Liver (tissue), 9 donors: Measurements from ENCODE around the gene OGT. TPM values are rescaled to one million over a fixed set of nuclear protein-coding genes. Genes with fewer than 3 reads are reported as not detected.
A peak's percentile ranks its signal among the peaks of the same experiment; 100 is the strongest.

ENCODE experiments used
- DNase-seq: peaks from one replicate; pipeline ENCODE4 v3.0.0-alpha.2; 2017; ENCODE audit warnings: low spot score
- H3K27ac ChIP-seq, 2 donors: one replicate each; pipeline ENCODE4 v1.7.0; 2013; ENCODE audit warnings: inconsistent platforms in 2 of 2, low read length in 2 of 2, control low read depth in 1 of 2, low read depth in 1 of 2, mild to moderate bottlenecking in 1 of 2
- H3K27me3 ChIP-seq, 4 donors: one replicate each; pipeline versions ENCODE4 v1.6.1 to v1.7.0; 2013; ENCODE audit warnings: low read length in 3 of 4, inconsistent platforms in 1 of 4, mild to moderate bottlenecking in 1 of 4, moderate library complexity in 1 of 4; ENCODE audit not compliant: control insufficient read depth in 4 of 4, insufficient read depth in 4 of 4
- H3K36me3 ChIP-seq, 4 donors: one replicate each; pipeline versions ENCODE4 v1.6.1 to v1.7.0; 2013; ENCODE audit warnings: low read length in 3 of 4, mild to moderate bottlenecking in 3 of 4, low read depth in 1 of 4, moderate library complexity in 1 of 4; ENCODE audit not compliant: control insufficient read depth in 4 of 4, insufficient read depth in 3 of 4
- H3K4me1 ChIP-seq, 4 donors: one replicate each; pipeline versions ENCODE4 v1.6.1 to v1.7.0; 2013; ENCODE audit warnings: low read length in 3 of 4, mild to moderate bottlenecking in 3 of 4, moderate library complexity in 1 of 4; ENCODE audit not compliant: control insufficient read depth in 4 of 4, insufficient read depth in 4 of 4
- H3K4me3 ChIP-seq, 3 donors: one replicate each; pipeline versions ENCODE4 v1.6.1 to v1.7.0; 2013; ENCODE audit warnings: low read length in 3 of 3, control low read depth in 1 of 3, low read depth in 1 of 3, mild to moderate bottlenecking in 1 of 3
- H3K9ac ChIP-seq, 2 donors: one replicate each; pipeline ENCODE4 v1.7.0; 2013; ENCODE audit warnings: low read length in 2 of 2, mild to moderate bottlenecking in 2 of 2, moderate library complexity in 2 of 2, control low read depth in 1 of 2, low read depth in 1 of 2
- H3K9me3 ChIP-seq, 4 donors: one replicate each; pipeline versions ENCODE4 v1.6.1 to v1.7.0; 2013; ENCODE audit warnings: low read length in 3 of 4; ENCODE audit not compliant: control insufficient read depth in 4 of 4
- ATF3 ChIP-seq: IDR thresholded peaks from 2 replicates; pipeline ENCODE4 v1.6.1; 2016; ENCODE audit warnings: antibody characterized with exemption
- EGR1 ChIP-seq, 2 donors: IDR thresholded peaks; 2 replicates each; pipeline ENCODE4 v1.6.1; 2016 to 2018; ENCODE audit warnings: antibody characterized with exemption in 2 of 2, low read depth in 2 of 2
- FOXA1 ChIP-seq: IDR thresholded peaks from 2 replicates; pipeline ENCODE4 v1.6.1; 2016; ENCODE audit warnings: antibody characterized with exemption
- FOXA2 ChIP-seq: IDR thresholded peaks from 2 replicates; pipeline ENCODE4 v1.6.1; 2016; ENCODE audit warnings: antibody characterized with exemption
- GABPA ChIP-seq, 2 donors: IDR thresholded peaks in 1 of 2; conservative IDR thresholded peaks in 1 of 2; 2 replicates each; pipeline ENCODE4 v1.6.1; 2016; ENCODE audit warnings: antibody characterized with exemption in 2 of 2, mild to moderate bottlenecking in 1 of 2, moderate library complexity in 1 of 2
- HNF4A ChIP-seq, 2 donors: conservative IDR thresholded peaks; 2 replicates each; pipeline ENCODE4 v1.6.1; 2016; ENCODE audit warnings: antibody characterized with exemption in 2 of 2, mild to moderate bottlenecking in 2 of 2
- HNF4G ChIP-seq: IDR thresholded peaks from 2 replicates; pipeline ENCODE4 v1.6.1; 2016; ENCODE audit warnings: antibody characterized with exemption
- JUND ChIP-seq, 2 donors: IDR thresholded peaks; 2 replicates each; pipeline ENCODE4 v1.6.1; 2016; ENCODE audit warnings: antibody characterized with exemption in 2 of 2
- NR2F2 ChIP-seq: IDR thresholded peaks from 2 replicates; pipeline ENCODE4 v1.6.1; 2016; ENCODE audit warnings: antibody characterized with exemption
- RAD21 ChIP-seq, 2 donors: IDR thresholded peaks; 2 replicates each; pipeline ENCODE4 v1.6.1; 2016; ENCODE audit warnings: antibody characterized with exemption in 2 of 2, mild to moderate bottlenecking in 2 of 2
- RXRA ChIP-seq, 2 donors: IDR thresholded peaks; 2 replicates each; pipeline ENCODE4 v1.6.1; 2017 to 2018; ENCODE audit warnings: antibody characterized with exemption in 2 of 2, mild to moderate bottlenecking in 1 of 2
- SP1 ChIP-seq: IDR thresholded peaks from 2 replicates; pipeline ENCODE4 v1.6.1; 2018; ENCODE audit warnings: antibody characterized with exemption, mild to moderate bottlenecking
- TAF1 ChIP-seq: conservative IDR thresholded peaks from 2 replicates; pipeline ENCODE4 v1.6.1; 2016; ENCODE audit warnings: antibody characterized with exemption, mild to moderate bottlenecking
- YY1 ChIP-seq: IDR thresholded peaks from 2 replicates; pipeline ENCODE4 v1.6.1; 2016; ENCODE audit warnings: antibody characterized with exemption, mild to moderate bottlenecking
- ZBTB33 ChIP-seq: IDR thresholded peaks from 2 replicates; pipeline ENCODE4 v1.6.1; 2016; ENCODE audit warnings: antibody characterized with exemption
- WGBS: extraction: QIAGEN DNeasy Blood & Tissue Kit; methylation state at CpG from one replicate; pipeline ENCODE4 v1.1.7; 2013; 5-methylcytosine and 5-hydroxymethylcytosine counted together
- polyA plus RNA-seq, 2 donors: library from polyadenylated mRNA; stranded (reverse) in 1 of 2; unstranded in 1 of 2; fragments of 200-250 nt in 1 of 2; fragments of >200 nt in 1 of 2; fragmentation: Nextera tagmentation in 1 of 2; extraction: Ambion mirVana in 1 of 2; gene quantifications; one replicate each; pipeline versions ENCODE4 v1.2.1 to v1.2.3, GENCODE V29; 2013 to 2015
- total RNA-seq, 2 donors: library from RNA; depleted of rRNA; stranded (reverse); fragments of >200 nt; gene quantifications; one replicate each; pipeline ENCODE4 v1.2.3, GENCODE V29; 2014
- TF ChIP-seq, protein P1 (sequence below): IDR thresholded peaks from 2 replicates; pipeline ENCODE4 v1.6.1; 2016; ENCODE audit warnings: antibody characterized with exemption
- TF ChIP-seq, protein P2 (sequence below): fragments of 150-350 bp; IDR thresholded peaks from 2 replicates; pipeline ENCODE4 v1.5.1; 2017; ENCODE audit warnings: improper control_type of control experiment, low read depth, low read length; ENCODE audit not compliant: missing input control
- donor health status: healthy.
- donor health status: healthy.
- donor health status: healthy.
- donor health status: healthy.
- donor health status: healthy.

The OGT gene
- total and polyA plus RNA-seq, 4 donors, result 10.8 to 72.7 (median 47.3) TPM

GRCh38 chrX:71615056-71615455 is 82.2 kb downstream of the OGT start (continued):
- no peak for TF ChIP-seq ZBTB33
- TF ChIP-seq, protein P1, sequence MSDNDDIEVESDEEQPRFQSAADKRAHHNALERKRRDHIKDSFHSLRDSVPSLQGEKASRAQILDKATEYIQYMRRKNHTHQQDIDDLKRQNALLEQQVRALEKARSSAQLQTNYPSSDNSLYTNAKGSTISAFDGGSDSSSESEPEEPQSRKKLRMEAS, result no peak
- no peak for TF ChIP-seq HNF4A (conservative IDR thresholded peaks at IDR 0.05)
- TF ChIP-seq FOXA1, result no peak
- TF ChIP-seq RAD21 (IDR thresholded peaks at IDR 0.05), result no peak

- TF ChIP-seq TAF1 (no peak), JUND (IDR thresholded peaks at IDR 0.05) (no peak), ATF3 (no peak), NR2F2 (no peak), HNF4A (conservative IDR thresholded peaks at IDR 0.05) (no peak), FOXA2 (no peak), GABPA (IDR thresholded peaks at IDR 0.05 in 1 of 2, conservative IDR thresholded peaks at IDR 0.05 in 1 of 2) (no peak)
- TF ChIP-seq, protein P1, result no peak
- TF ChIP-seq, protein P2, sequence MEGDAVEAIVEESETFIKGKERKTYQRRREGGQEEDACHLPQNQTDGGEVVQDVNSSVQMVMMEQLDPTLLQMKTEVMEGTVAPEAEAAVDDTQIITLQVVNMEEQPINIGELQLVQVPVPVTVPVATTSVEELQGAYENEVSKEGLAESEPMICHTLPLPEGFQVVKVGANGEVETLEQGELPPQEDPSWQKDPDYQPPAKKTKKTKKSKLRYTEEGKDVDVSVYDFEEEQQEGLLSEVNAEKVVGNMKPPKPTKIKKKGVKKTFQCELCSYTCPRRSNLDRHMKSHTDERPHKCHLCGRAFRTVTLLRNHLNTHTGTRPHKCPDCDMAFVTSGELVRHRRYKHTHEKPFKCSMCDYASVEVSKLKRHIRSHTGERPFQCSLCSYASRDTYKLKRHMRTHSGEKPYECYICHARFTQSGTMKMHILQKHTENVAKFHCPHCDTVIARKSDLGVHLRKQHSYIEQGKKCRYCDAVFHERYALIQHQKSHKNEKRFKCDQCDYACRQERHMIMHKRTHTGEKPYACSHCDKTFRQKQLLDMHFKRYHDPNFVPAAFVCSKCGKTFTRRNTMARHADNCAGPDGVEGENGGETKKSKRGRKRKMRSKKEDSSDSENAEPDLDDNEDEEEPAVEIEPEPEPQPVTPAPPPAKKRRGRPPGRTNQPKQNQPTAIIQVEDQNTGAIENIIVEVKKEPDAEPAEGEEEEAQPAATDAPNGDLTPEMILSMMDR, result no peak
- WGBS, result 93% methylated on average over 10 of the region's 10 CpGs
- H3K27me3 ChIP-seq, result no peaks in the 10 kb centered on the region
- no peak overlapping the region for H3K9ac ChIP-seq
- peaks cover 0 to 10% (median 0%) of the 10 kb centered on the region in 4 donors for H3K4me1 ChIP-seq
- no peak overlapping the region for H3K4me3 ChIP-seq
- DNase-seq, result no peak
- H3K9me3 ChIP-seq, result peaks cover 0 to 3% (median 0%) of the 10 kb centered on the region in 4 donors
- H3K36me3 ChIP-seq, result peaks cover 2 to 24% (median 6%) of the 10 kb centered on the region in 4 donors
- H3K27ac ChIP-seq, result no peak overlapping the region
Observed at GRCh38 chrX:71615954-71616353, 83.0 kb downstream of the OGT start.

GRCh38 chrX:71616672-71617529 is 84.0 kb downstream of the OGT start:
- DNase-seq, result no peak
- 62% methylated on average over 43 of the region's 43 CpGs for WGBS
- H3K27me3 ChIP-seq, result no peaks in the 10 kb centered on the region
- no peak overlapping the region for H3K27ac ChIP-seq
- H3K9me3 ChIP-seq, result peaks cover 0 to 3% (median 0%) of the 10 kb centered on the region in 4 donors
- H3K9ac ChIP-seq, result no peak overlapping the region
- H3K4me3 ChIP-seq, result no peak overlapping the region
- H3K36me3 ChIP-seq, result peaks cover 0 to 17% (median 2%) of the 10 kb centered on the region in 4 donors
- peak; percentile 33 for TF ChIP-seq YY1
- TF ChIP-seq RXRA (IDR thresholded peaks at IDR 0.05), result peak in 1 of 2 donors; percentile 37
- peak; percentile 76 to 88 for TF ChIP-seq HNF4A (conservative IDR thresholded peaks at IDR 0.05)
- TF ChIP-seq GABPA (IDR thresholded peaks at IDR 0.05 in 1 of 2, conservative IDR thresholded peaks at IDR 0.05 in 1 of 2), result no peak
- TF ChIP-seq HNF4G, result peak; percentile 34
- TF ChIP-seq RAD21 (IDR thresholded peaks at IDR 0.05), result peak; percentile 36 to 45
- TF ChIP-seq EGR1 (IDR thresholded peaks at IDR 0.05; ENCODE audit: low read depth in 2 of 2), result no peak
- TF ChIP-seq, protein P1, result peak; percentile 19
- no peak for TF ChIP-seq TAF1
- TF ChIP-seq SP1, result peak; percentile 59
- H3K4me1 ChIP-seq, result peaks cover 0 to 10% (median 0%) of the 10 kb centered on the region in 4 donors
